K562 (cell line): ENCODE measurements around the gene GRPR. TPM values are rescaled to one million over a fixed set of nuclear protein-coding genes. Genes with fewer than 3 reads are reported as not detected.

Experiments used
- EP300 ChIP-seq: IDR thresholded peaks from 2 replicates; pipeline ENCODE4 v1.6.1; 2012; ENCODE audit warnings: low read length, improper control_type of control experiment
- HDAC6 ChIP-seq: IDR thresholded peaks from 2 replicates; pipeline ENCODE4 v1.6.1; 2012; ENCODE audit warnings: low read depth, mild to moderate bottlenecking, control low read depth, inconsistent platforms, low read length, moderate library complexity
- MIER1 ChIP-seq: fragments of 450-650 bp; IDR thresholded peaks from 2 replicates; pipeline ENCODE4 v1.6.1; 2016; ENCODE audit warnings: antibody characterized with exemption, mild to moderate bottlenecking, low read depth
- MTA2 ChIP-seq: fragments of 450-650 bp; IDR thresholded peaks from 2 replicates; pipeline ENCODE4 v1.6.1; 2016; ENCODE audit warnings: low read depth
- RREB1 ChIP-seq: fragments of 250-450 bp; sonication (Bioruptor Pico); IDR thresholded peaks from 2 replicates; pipeline ENCODE4 v1.4.0; 2020
- STAG1 ChIP-seq: sonication (generic); formaldehyde crosslinking; IDR thresholded peaks from 2 replicates; pipeline ENCODE4 v1.5.0; 2020; ENCODE audit warnings: missing genetic modification reagents, borderline replicate concordance
- TCF15 ChIP-seq: fragments of 250-450 bp; sonication (Bioruptor Pico); IDR thresholded peaks from 2 replicates; pipeline ENCODE4 v1.8.0; 2022; ENCODE audit warnings: moderate library complexity, mild to moderate bottlenecking, inconsistent platforms
- ZNF77 ChIP-seq: fragments of 250-450 bp; sonication (Bioruptor Pico); IDR thresholded peaks from 2 replicates; pipeline ENCODE4 v1.5.0; 2020
- polyA plus RNA-seq, 8 experiments: library from polyadenylated mRNA; depleted of rRNA in 4 of 8; stranded (reverse) in 5 of 8; unstranded in 3 of 8; fragments of >200 nt; fragmentation: Nextera tagmentation in 2 of 8; fragmentation: Illumina TruSeq in 1 of 8; extraction: Ambion mirVana in 2 of 8; extraction: Trizol in 1 of 8; gene quantifications; 2 replicates each; pipeline versions ENCODE4 v1.2.1 to v1.2.3, GENCODE V29; 2011 to 2014; ENCODE audit warnings: inconsistent platforms in 1 of 8, missing spikeins in 1 of 8
- total RNA-seq, 7 experiments: library from RNA; depleted of rRNA in 6 of 7; stranded (reverse); fragments of >200 nt in 6 of 7; fragmentation: Illumina TruSeq in 2 of 7; extraction: Trizol in 2 of 7; gene quantifications; 2 replicates each; pipeline versions ENCODE4 v1.2.1 to v1.2.3, GENCODE V29; 2011 to 2021; ENCODE audit warnings: low replicate concordance in 1 of 7
- TF ChIP-seq, protein P1 (sequence below), 2 experiments: fragments of 450-650 bp in 1 of 2; sonication (generic) in 1 of 2; formaldehyde crosslinking in 1 of 2; IDR thresholded peaks; 2 replicates each; pipeline versions ENCODE4 v1.7.1 to v1.9.0; 2016 to 2022; ENCODE audit warnings: inconsistent platforms in 1 of 2, mild to moderate bottlenecking in 1 of 2, missing genetic modification reagents in 1 of 2
- TF ChIP-seq, protein P2 (sequence below): fragments of 450-650 bp; formaldehyde crosslinking; IDR thresholded peaks from 2 replicates; pipeline ENCODE4 v1.4.0; 2020; ENCODE audit warnings: mild to moderate bottlenecking, moderate library complexity

The GRPR gene
- total and polyA plus RNA-seq, 9 of the 15 experiments (the other 6 are each of a cell fraction or from before 2014, with no cell fraction given), result 0.06 to 0.11 TPM; not detected in 7

DNA sequence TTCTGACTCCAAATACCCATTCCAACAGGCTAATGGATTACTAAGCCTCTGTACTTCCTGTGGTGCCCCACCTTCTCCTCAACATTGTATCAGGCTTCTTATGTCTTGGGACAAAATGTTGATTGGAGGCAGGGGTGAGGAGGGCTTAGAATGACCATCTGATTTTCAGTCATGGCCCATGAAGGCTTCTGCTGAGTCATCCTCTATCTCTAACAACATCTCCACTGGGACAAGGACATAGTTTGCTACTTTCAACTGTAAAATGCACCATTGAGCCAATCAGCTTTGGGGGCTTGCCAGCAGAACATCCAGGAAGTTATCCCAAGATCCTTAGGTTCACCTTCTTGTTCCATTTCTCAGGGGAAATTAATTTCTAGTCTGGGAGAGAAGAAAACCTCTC, 73.5 kb downstream of the GRPR start (continued):
- no peak for TF ChIP-seq RREB1 (CRISPR knock-in tag)
- no peak for TF ChIP-seq MIER1
- no peak for TF ChIP-seq HDAC6
- no peak for TF ChIP-seq ZNF77 (CRISPR knock-in tag)
- TF ChIP-seq, protein P1, sequence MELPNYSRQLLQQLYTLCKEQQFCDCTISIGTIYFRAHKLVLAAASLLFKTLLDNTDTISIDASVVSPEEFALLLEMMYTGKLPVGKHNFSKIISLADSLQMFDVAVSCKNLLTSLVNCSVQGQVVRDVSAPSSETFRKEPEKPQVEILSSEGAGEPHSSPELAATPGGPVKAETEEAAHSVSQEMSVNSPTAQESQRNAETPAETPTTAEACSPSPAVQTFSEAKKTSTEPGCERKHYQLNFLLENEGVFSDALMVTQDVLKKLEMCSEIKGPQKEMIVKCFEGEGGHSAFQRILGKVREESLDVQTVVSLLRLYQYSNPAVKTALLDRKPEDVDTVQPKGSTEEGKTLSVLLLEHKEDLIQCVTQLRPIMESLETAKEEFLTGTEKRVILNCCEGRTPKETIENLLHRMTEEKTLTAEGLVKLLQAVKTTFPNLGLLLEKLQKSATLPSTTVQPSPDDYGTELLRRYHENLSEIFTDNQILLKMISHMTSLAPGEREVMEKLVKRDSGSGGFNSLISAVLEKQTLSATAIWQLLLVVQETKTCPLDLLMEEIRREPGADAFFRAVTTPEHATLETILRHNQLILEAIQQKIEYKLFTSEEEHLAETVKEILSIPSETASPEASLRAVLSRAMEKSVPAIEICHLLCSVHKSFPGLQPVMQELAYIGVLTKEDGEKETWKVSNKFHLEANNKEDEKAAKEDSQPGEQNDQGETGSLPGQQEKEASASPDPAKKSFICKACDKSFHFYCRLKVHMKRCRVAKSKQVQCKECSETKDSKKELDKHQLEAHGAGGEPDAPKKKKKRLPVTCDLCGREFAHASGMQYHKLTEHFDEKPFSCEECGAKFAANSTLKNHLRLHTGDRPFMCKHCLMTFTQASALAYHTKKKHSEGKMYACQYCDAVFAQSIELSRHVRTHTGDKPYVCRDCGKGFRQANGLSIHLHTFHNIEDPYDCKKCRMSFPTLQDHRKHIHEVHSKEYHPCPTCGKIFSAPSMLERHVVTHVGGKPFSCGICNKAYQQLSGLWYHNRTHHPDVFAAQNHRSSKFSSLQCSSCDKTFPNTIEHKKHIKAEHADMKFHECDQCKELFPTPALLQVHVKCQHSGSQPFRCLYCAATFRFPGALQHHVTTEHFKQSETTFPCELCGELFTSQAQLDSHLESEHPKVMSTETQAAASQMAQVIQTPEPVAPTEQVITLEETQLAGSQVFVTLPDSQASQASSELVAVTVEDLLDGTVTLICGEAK (IDR thresholded peaks at IDR 0.05), result no peak
- TF ChIP-seq, protein P1 (CRISPR knock-in tag; IDR thresholded peaks at IDR 0.05), result no peak
- TF ChIP-seq STAG1 (CRISPR knock-in tag), result no peak
- TF ChIP-seq, protein P2, sequence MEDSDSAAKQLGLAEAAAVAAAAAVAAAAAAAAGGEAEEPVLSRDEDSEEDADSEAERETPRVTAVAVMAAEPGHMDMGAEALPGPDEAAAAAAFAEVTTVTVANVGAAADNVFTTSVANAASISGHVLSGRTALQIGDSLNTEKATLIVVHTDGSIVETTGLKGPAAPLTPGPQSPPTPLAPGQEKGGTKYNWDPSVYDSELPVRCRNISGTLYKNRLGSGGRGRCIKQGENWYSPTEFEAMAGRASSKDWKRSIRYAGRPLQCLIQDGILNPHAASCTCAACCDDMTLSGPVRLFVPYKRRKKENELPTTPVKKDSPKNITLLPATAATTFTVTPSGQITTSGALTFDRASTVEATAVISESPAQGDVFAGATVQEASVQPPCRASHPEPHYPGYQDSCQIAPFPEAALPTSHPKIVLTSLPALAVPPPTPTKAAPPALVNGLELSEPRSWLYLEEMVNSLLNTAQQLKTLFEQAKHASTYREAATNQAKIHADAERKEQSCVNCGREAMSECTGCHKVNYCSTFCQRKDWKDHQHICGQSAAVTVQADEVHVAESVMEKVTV, result no peak
- no peak for TF ChIP-seq MTA2
- TF ChIP-seq TCF15 (CRISPR knock-in tag), result no peak
- TF ChIP-seq EP300, result peak; percentile 51; the same call in 1 of the 2 replicates
